Pancreas (tissue), 10 donors: ENCODE results near the gene LRBA. TPM values are rescaled to one million over a fixed set of nuclear protein-coding genes. Genes with fewer than 3 reads are reported as not detected.
"Not testable (repeated sequence)": the region's sequence is repeated elsewhere in the genome, so short reads cannot be mapped to it uniquely, and the experiment has no call there.

ENCODE experiments used
- ATAC-seq, 4 donors: fragments of 200-7000 bp; cut with Tn5 transposase; one replicate each; pipeline versions ENCODE4 v1.8.0 to v1.9.1; 2020; ENCODE audit warnings: mild to moderate bottlenecking in 4 of 4, moderate library complexity in 4 of 4
- DNase-seq, 6 donors: peaks; one replicate each; pipeline ENCODE4 v3.0.0-alpha.2; 2020
- FAIRE-seq: peaks from 2 replicates; lab custom pipeline; 2012; peaks lifted over from hg19 to GRCh38; lab: Jason Lieb, UNC
- H3K27ac ChIP-seq, 4 donors: fragments of 200-600 bp; sonication (generic); 1 replicate in 3 of 4; 2 replicates in 1 of 4; pipeline versions ENCODE4 v1.5.0 to v1.8.0; 2020
- H3K27me3 ChIP-seq, 4 donors: fragments of 200-600 bp; one replicate each; pipeline ENCODE4 v1.8.0; 2021
- H3K36me3 ChIP-seq, 3 donors: fragments of 200-600 bp; sonication (generic) in 1 of 3; one replicate each; pipeline versions ENCODE4 v1.5.0 to v1.8.0; 2020 to 2021
- H3K4me1 ChIP-seq, 3 donors: fragments of 200-600 bp; one replicate each; pipeline ENCODE4 v1.8.0; 2021
- H3K4me3 ChIP-seq, 4 donors: fragments of 200-600 bp; sonication (generic) in 2 of 4; one replicate each; pipeline versions ENCODE4 v1.5.0 to v1.8.0; 2020 to 2021
- H3K9me3 ChIP-seq, 4 donors: fragments of 200-600 bp; one replicate each; pipeline ENCODE4 v1.8.0; 2021
- WGBS, 2 donors: extraction: QIAGEN DNeasy Blood & Tissue Kit; methylation state at CpG; one replicate each; pipeline ENCODE4 v1.1.7; 2013; 5-methylcytosine and 5-hydroxymethylcytosine counted together
- intact Hi-C, 3 donors: fragments of 100-400 bp; cut with DNase I; formaldehyde crosslinking; loops; one replicate each; pipeline versions ENCODE4 v1.11.1 to v1.14.2; 2022
- polyA plus RNA-seq, 2 donors: library from polyadenylated mRNA; stranded (reverse); fragments of 200-250 nt; gene quantifications; one replicate each; pipeline ENCODE4 v1.2.3, GENCODE V29; 2013
- total RNA-seq, 6 donors: library from RNA; stranded (reverse); fragmentation: NEBNext Ultra II Directional in 4 of 6; extraction: Animal tissue kit (Norgen Biotek cat#: 25700) in 4 of 6; gene quantifications; one replicate each; pipeline versions ENCODE4 v1.2.1 to v1.2.4, GENCODE V29; 2021 to 2023
- TF ChIP-seq, protein P1 (sequence below), 4 donors: fragments of 200-600 bp; sonication (generic) in 3 of 4; IDR thresholded peaks; one replicate each; pipeline versions ENCODE4 v1.5.0 to v1.8.0; 2021; ENCODE audit warnings: antibody characterized with exemption in 4 of 4
- donor health status: healthy with polysubstance abuse.
- donor health status: DM: no; HTN: no; CAD: no; lungs with moderate emphysema.
- donor health status: DM: no; HTN: no; CAD: no.
- donor health status: control.
- donor health status: control.
- donor health status: Bipolar disorder and iron deficiency.
- donor health status: DM: yes; HTN: yes; CAD: no.
- donor health status: DM: no; HTN: no; CAD: no.
- donor health status: DM: no; HTN: no; CAD: no.
- donor health status: DM: yes; HTN: yes; CAD: no.

LRBA gene
- total and polyA plus RNA-seq, 8 donors = 6.6 to 35.3 (median 22.3) TPM

DNA sequence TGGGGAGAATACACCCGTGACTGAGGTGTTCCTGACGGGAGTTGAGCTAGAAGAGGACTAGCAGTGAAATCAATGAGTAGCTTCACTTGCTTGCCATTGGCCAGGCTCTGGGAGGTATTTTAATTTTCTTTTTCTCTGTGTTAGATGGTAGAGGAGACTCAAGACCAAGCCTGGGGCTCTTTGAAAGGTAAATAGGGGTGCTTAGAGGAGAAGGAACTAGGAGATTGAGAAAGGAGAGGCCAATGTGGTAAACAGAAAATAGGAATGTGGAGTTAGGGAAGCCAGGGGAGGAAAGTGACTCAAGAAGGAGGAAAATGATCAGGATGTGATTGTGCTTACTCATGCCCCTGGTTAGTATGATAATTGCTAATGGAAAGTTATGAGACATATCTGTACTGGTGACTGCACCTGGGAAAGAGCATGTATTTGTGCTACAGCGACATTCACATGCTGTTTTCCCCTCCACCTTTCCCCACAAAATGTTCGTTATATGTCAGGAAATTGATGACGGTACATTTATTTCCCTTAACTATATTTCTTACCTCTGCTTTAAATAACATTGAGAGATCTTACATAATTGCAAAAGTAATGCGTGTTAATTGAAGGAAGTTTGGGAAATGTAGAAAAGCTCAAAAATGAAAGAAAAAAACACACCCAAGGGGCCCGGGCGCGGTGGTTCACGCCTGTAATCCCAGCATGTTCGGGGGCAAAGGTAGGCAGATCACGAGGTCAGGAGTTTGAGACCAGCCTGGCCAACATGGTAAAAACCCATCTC is 16.9 kb upstream of the LRBA start:
- ATAC-seq (no peak), DNase-seq (no peak), FAIRE-seq (no peak)
- Histone ChIP-seq H3K36me3 (no peaks in the 10 kb centered on the region), H3K27me3 (no peaks in the 10 kb centered on the region), H3K4me3 (no peak overlapping the region), H3K9me3 (no peaks in the 10 kb centered on the region), H3K27ac (no peak overlapping the region), H3K4me1 (peaks cover 0 to 6% (median 0%) of the 10 kb centered on the region in 3 donors)
- WGBS, 2 donors = 78 to 83% methylated on average over 12 of the region's 12 CpGs
- TF ChIP-seq, protein P1, sequence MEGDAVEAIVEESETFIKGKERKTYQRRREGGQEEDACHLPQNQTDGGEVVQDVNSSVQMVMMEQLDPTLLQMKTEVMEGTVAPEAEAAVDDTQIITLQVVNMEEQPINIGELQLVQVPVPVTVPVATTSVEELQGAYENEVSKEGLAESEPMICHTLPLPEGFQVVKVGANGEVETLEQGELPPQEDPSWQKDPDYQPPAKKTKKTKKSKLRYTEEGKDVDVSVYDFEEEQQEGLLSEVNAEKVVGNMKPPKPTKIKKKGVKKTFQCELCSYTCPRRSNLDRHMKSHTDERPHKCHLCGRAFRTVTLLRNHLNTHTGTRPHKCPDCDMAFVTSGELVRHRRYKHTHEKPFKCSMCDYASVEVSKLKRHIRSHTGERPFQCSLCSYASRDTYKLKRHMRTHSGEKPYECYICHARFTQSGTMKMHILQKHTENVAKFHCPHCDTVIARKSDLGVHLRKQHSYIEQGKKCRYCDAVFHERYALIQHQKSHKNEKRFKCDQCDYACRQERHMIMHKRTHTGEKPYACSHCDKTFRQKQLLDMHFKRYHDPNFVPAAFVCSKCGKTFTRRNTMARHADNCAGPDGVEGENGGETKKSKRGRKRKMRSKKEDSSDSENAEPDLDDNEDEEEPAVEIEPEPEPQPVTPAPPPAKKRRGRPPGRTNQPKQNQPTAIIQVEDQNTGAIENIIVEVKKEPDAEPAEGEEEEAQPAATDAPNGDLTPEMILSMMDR (IDR thresholded peaks at IDR 0.05) = no peak
- intact Hi-C loops = no loop called here

DNA sequence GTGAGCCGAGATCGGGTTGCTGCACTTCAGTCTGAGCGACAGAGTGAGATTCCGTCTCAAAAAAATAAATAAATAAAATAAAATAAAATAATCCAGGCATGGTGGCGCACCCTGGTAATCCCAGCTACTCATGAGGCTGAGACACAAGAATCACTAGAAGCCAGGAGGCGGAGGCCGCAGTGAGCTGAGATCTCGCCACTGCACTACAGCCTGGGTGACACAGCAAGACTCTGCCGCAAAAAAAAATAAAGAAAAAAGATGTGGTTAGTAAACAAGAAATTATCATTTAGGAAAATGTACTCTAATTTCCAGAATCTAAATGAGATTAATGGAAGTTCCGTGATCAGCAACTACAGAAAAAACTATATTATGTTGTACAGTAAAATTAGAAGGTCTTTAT is 14.5 kb upstream of the LRBA start:
- WGBS, 2 donors = 96% methylated on average over 10 of the region's 10 CpGs
- H3K27ac ChIP-seq = no peak overlapping the region
- no peak overlapping the region for H3K4me3 ChIP-seq
- no peaks in the 10 kb centered on the region for H3K9me3 ChIP-seq
- no peaks in the 10 kb centered on the region for H3K27me3 ChIP-seq
- DNase-seq (no peak), ATAC-seq (no peak), FAIRE-seq (no peak)
- no peaks in the 10 kb centered on the region for H3K36me3 ChIP-seq
- TF ChIP-seq, protein P1 (IDR thresholded peaks at IDR 0.05) = no peak
- no peaks in the 10 kb centered on the region for H3K4me1 ChIP-seq
- intact Hi-C loops = no loop called here

DNA sequence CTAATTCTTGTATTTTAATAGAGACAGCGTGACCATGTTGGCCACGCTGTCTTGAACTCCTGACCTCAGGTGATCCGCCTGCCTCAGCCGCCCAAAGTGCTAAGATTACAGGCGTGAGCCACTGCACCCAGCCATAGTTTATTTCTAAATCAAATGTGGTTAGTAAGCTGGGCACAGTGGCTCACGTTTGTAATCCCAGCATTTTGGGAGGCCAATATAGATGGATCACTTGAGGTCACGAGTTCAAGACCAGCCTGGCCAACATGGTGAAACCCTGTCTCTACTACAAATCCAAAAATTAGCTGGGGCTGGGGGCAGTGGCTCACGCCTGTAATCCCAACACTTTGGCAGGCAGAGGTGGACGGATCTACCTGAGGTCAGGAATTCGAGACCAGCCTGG is 13.9 kb upstream of the LRBA start:
- H3K4me1 ChIP-seq, DNase-seq, FAIRE-seq, H3K27ac ChIP-seq, H3K36me3 ChIP-seq, H3K4me3 ChIP-seq, H3K9me3 ChIP-seq, H3K27me3 ChIP-seq, ATAC-seq, intact Hi-C loops: not testable (repeated sequence)
- 79 to 81% methylated on average over 10 of the region's 10 CpGs for WGBS, 2 donors

DNA sequence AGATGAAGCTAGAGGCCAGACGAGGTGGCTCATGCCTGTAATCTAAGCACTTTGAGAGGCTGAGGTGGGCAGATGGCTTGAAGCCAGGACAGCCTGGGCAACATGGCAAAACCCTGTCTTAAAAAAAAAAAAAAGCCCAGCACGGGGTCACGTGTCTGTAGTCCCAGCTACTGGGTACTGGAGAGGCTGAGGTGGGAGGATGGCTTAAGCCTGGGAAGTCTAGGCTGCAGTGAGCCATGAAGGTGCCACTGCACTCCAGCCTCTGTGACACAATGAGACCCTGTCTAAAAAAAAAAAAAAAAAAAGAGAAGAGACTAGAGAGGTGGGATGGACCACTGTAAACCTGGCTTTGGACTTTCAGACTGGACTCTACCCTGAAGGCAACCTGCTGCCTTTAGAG is 10.7 kb upstream of the LRBA start:
- Histone ChIP-seq H3K27me3 (no peaks in the 10 kb centered on the region), H3K36me3 (no peaks in the 10 kb centered on the region), H3K4me3 (no peak overlapping the region), H3K9me3 (no peaks in the 10 kb centered on the region), H3K4me1 (no peaks in the 10 kb centered on the region), H3K27ac (no peak overlapping the region)
- DNase-seq (no peak), FAIRE-seq (no peak), ATAC-seq (no peak)
- TF ChIP-seq, protein P1 (IDR thresholded peaks at IDR 0.05) = no peak
- intact Hi-C loops = no loop called here
- WGBS, 2 donors = 82 to 93% methylated on average over 3 of the region's 3 CpGs

DNA sequence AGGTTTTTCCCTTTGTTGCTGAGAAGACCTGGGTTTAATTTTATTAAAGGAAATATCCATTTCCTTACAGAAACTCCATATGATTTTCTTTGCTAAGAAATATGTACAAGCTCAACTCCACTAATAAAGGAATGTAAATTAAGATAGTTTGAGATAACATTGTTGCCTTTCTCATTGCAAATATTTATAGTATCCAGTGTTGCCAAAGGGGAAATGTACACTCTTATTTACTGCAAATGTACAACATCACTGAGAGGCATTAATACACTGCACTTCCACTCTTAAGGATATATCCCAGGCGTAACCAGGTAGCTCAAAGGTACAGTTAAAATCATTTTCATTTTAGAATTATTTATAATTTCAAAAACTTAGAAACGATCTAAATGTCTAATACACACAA is 7.5 kb upstream of the LRBA start:
- H3K9me3 ChIP-seq = no peaks in the 10 kb centered on the region
- FAIRE-seq (no peak), ATAC-seq (no peak), DNase-seq (no peak)
- H3K27ac ChIP-seq = no peak overlapping the region
- no peaks in the 10 kb centered on the region for H3K36me3 ChIP-seq
- intact Hi-C loops = no loop called here
- H3K4me1 ChIP-seq = no peaks in the 10 kb centered on the region
- TF ChIP-seq, protein P1 (IDR thresholded peaks at IDR 0.05) = no peak
- 65 to 75% methylated on average over 2 of the region's 2 CpGs for WGBS, 2 donors
- no peak overlapping the region for H3K4me3 ChIP-seq
- no peaks in the 10 kb centered on the region for H3K27me3 ChIP-seq
